HepG2 (cell line): ENCODE results near the gene CCDC9B. TPM values are rescaled to one million over a fixed set of nuclear protein-coding genes. Genes with fewer than 3 reads are reported as not detected.

Source experiments
- CBX2 ChIP-seq, 2 experiments: fragments of 200-600 bp in 1 of 2; sonication (generic); formaldehyde crosslinking in 1 of 2; IDR thresholded peaks; 2 replicates each; pipeline versions ENCODE4 v1.7.0 to v1.8.1; 2018 to 2022; ENCODE audit warnings: low read depth in 2 of 2, low read length in 1 of 2, mild to moderate bottlenecking in 1 of 2, missing genetic modification reagents in 1 of 2
- CEBPB ChIP-seq: IDR thresholded peaks from 2 replicates; pipeline ENCODE4 v1.6.1; 2011; ENCODE audit warnings: low read depth, low read length, improper control_type of control experiment, borderline replicate concordance
- HMG20B ChIP-seq: conservative IDR thresholded peaks from 2 replicates; pipeline ENCODE4 v1.6.1; 2016; ENCODE audit warnings: missing genetic modification reagents, missing compliant biosample characterization
- ISX ChIP-seq: sonication (generic); formaldehyde crosslinking; conservative IDR thresholded peaks from 2 replicates; pipeline ENCODE4 v1.5.0; 2020; ENCODE audit warnings: missing genetic modification reagents
- MTA1 ChIP-seq: sonication (generic); formaldehyde crosslinking; IDR thresholded peaks from 2 replicates; pipeline ENCODE4 v1.4.0; 2020; ENCODE audit warnings: missing genetic modification reagents, mild to moderate bottlenecking, borderline replicate concordance
- PCBP1 ChIP-seq: fragments of 200-400 bp; formaldehyde crosslinking; IDR thresholded peaks from 2 replicates; pipeline ENCODE4 v1.6.1; 2017; ENCODE audit warnings: mild to moderate bottlenecking, low read depth, low read length, borderline replicate concordance
- SETDB1 ChIP-seq: sonication (generic); formaldehyde crosslinking; IDR thresholded peaks from 2 replicates; pipeline ENCODE4 v1.5.1; 2020; ENCODE audit warnings: missing genetic modification reagents, mild to moderate bottlenecking, borderline replicate concordance
- SIN3A ChIP-seq: IDR thresholded peaks from 2 replicates; pipeline ENCODE4 v1.6.1; 2011; ENCODE audit warnings: low read depth, mild to moderate bottlenecking, control low read depth, low read length, borderline replicate concordance
- TCF12 ChIP-seq, 2 experiments: fragments of 450-650 bp in 1 of 2; sonication (generic) in 1 of 2; formaldehyde crosslinking in 1 of 2; IDR thresholded peaks; 2 replicates each; pipeline versions ENCODE4 v1.6.1 to v1.8.0; 2017 to 2022; ENCODE audit warnings: antibody characterized with exemption in 1 of 2, mild to moderate bottlenecking in 1 of 2, missing genetic modification reagents in 1 of 2, moderate library complexity in 1 of 2
- polyA plus RNA-seq, 8 experiments: library from polyadenylated mRNA; depleted of rRNA in 3 of 8; stranded (reverse) in 7 of 8; unstranded in 1 of 8; fragments of >200 nt; fragmentation: Illumina TruSeq in 4 of 8; extraction: Trizol in 4 of 8; gene quantifications; 2 replicates each; pipeline versions ENCODE4 v1.2.1 to v1.2.3, GENCODE V29; 2011 to 2016; ENCODE audit warnings: low read depth in 4 of 8, missing spikeins in 1 of 8, mixed read lengths in 1 of 8; ENCODE audit not compliant: insufficient read depth in 1 of 8
- total RNA-seq, 5 experiments: library from RNA; depleted of rRNA; stranded (reverse); fragments of >200 nt; fragmentation: Illumina TruSeq; extraction: Trizol; gene quantifications; 2 replicates each; pipeline ENCODE4 v1.2.3, GENCODE V29; 2016; ENCODE audit warnings: low read depth in 1 of 5
- TF ChIP-seq, protein P1 (sequence below): sonication (generic); formaldehyde crosslinking; IDR thresholded peaks from 2 replicates; pipeline ENCODE4 v1.4.0; 2020; ENCODE audit warnings: mild to moderate bottlenecking, missing genetic modification reagents
- TF ChIP-seq, protein P2 (sequence below): sonication (generic); formaldehyde crosslinking; IDR thresholded peaks from 2 replicates; pipeline ENCODE4 v1.5.1; 2020; ENCODE audit warnings: missing genetic modification reagents, mild to moderate bottlenecking, borderline replicate concordance
- TF ChIP-seq, protein P3 (sequence below): IDR thresholded peaks from 2 replicates; pipeline ENCODE4 v1.6.1; 2016; ENCODE audit warnings: low read depth, missing genetic modification reagents, missing compliant biosample characterization
- TF ChIP-seq, protein P4 (sequence below): sonication (generic); formaldehyde crosslinking; IDR thresholded peaks from 2 replicates; pipeline ENCODE4 v1.4.0; 2020; ENCODE audit warnings: missing genetic modification reagents
- TF ChIP-seq, protein P5 (sequence below): sonication (generic); formaldehyde crosslinking; IDR thresholded peaks from 2 replicates; pipeline ENCODE4 v1.9.0; 2021; ENCODE audit warnings: missing genetic modification reagents, mild to moderate bottlenecking, borderline replicate concordance
- TF ChIP-seq, protein P6 (sequence below): sonication (generic); formaldehyde crosslinking; IDR thresholded peaks from 2 replicates; pipeline ENCODE4 v1.8.1; 2023; ENCODE audit warnings: mild to moderate bottlenecking, moderate library complexity, missing genetic modification reagents

Gene CCDC9B
- total and polyA plus RNA-seq, 2 of the 13 experiments (the other 11 are each of a cell fraction or from before 2014, with no cell fraction given): 0.98 to 1.6 TPM

DNA sequence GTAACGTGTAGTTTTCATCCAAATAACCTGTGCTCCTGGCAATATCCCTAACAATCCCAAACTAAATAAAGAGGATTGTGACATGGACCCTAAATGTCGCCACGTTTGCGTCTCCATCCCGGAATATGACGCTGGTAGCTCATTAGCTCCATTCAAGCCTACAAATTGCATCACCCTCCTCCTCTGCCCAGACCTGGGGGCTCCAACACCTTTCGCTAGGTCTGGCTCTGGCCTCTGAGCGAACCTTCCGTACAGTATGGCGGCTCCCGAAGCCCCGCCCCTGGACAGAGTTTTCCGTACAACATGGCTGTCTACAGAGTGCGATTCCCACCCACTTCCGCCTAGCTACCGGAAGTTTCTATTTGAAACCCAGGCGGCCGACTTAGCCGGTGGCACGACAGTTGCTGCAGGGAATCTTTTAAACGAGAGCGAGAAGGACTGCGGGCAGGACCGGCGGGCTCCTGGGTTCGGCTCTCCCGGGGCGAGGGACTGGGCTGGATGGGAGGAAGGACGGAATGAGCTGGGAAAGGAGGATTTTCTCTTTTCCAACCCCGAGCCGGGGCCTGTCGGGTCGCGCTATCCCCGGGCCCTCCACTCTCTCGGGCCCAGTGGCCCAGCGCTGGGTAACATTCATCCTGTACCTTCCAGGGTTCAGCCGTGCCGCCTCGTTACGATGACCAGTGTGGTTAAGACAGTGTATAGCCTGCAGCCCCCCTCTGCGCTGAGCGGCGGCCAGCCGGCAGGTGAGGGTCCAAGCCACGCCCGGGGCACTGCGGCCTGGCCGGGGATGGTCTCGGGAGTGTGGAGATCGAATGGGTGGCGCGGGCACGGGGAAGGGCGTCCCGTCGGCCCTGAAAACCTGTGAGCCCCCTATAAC is 42.1 kb upstream of the CCDC9B start, which contains the start of gene KNSTRN (continued):
- TF ChIP-seq, protein P1, sequence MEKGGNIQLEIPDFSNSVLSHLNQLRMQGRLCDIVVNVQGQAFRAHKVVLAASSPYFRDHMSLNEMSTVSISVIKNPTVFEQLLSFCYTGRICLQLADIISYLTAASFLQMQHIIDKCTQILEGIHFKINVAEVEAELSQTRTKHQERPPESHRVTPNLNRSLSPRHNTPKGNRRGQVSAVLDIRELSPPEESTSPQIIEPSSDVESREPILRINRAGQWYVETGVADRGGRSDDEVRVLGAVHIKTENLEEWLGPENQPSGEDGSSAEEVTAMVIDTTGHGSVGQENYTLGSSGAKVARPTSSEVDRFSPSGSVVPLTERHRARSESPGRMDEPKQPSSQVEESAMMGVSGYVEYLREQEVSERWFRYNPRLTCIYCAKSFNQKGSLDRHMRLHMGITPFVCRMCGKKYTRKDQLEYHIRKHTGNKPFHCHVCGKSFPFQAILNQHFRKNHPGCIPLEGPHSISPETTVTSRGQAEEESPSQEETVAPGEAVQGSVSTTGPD (CRISPR knock-in tag): 0 out of 2 replicates have a peak, but pooled peaks have one; percentile 28
- TF ChIP-seq HMG20B (CRISPR knock-in tag) (no peak), CBX2 (IDR thresholded peaks at IDR 0.05; ENCODE audit: low read depth, low read length) (no peak), CBX2 (CRISPR knock-in tag; IDR thresholded peaks at IDR 0.05; ENCODE audit: low read depth) (no peak), PCBP1 (no peak), MTA1 (CRISPR knock-in tag) (0 out of 2 replicates have a peak, but pooled peaks have one; percentile 43), SIN3A (peak; percentile 88; the same call in 1 of the 2 replicates), SETDB1 (CRISPR knock-in tag) (no peak), ISX (CRISPR knock-in tag) (no peak; the same call in 1 of the 2 replicates), TCF12 (IDR thresholded peaks at IDR 0.05) (no peak), TCF12 (CRISPR knock-in tag; IDR thresholded peaks at IDR 0.05) (no peak), CEBPB (peak; percentile 71)
- TF ChIP-seq, protein P2, sequence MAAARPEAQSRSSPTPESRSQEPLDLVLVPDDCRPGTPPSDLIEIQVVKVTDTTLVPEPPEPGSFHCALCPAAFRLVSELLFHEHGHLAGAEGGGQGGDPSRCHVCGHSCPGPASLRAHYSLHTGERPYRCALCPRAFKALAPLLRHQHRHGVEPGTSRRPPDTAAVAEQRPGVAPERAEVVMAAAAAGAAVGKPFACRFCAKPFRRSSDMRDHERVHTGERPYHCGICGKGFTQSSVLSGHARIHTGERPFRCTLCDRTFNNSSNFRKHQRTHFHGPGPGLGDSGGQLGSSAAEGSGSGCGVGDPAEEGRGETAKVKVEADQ: no peak
- TF ChIP-seq, protein P3, sequence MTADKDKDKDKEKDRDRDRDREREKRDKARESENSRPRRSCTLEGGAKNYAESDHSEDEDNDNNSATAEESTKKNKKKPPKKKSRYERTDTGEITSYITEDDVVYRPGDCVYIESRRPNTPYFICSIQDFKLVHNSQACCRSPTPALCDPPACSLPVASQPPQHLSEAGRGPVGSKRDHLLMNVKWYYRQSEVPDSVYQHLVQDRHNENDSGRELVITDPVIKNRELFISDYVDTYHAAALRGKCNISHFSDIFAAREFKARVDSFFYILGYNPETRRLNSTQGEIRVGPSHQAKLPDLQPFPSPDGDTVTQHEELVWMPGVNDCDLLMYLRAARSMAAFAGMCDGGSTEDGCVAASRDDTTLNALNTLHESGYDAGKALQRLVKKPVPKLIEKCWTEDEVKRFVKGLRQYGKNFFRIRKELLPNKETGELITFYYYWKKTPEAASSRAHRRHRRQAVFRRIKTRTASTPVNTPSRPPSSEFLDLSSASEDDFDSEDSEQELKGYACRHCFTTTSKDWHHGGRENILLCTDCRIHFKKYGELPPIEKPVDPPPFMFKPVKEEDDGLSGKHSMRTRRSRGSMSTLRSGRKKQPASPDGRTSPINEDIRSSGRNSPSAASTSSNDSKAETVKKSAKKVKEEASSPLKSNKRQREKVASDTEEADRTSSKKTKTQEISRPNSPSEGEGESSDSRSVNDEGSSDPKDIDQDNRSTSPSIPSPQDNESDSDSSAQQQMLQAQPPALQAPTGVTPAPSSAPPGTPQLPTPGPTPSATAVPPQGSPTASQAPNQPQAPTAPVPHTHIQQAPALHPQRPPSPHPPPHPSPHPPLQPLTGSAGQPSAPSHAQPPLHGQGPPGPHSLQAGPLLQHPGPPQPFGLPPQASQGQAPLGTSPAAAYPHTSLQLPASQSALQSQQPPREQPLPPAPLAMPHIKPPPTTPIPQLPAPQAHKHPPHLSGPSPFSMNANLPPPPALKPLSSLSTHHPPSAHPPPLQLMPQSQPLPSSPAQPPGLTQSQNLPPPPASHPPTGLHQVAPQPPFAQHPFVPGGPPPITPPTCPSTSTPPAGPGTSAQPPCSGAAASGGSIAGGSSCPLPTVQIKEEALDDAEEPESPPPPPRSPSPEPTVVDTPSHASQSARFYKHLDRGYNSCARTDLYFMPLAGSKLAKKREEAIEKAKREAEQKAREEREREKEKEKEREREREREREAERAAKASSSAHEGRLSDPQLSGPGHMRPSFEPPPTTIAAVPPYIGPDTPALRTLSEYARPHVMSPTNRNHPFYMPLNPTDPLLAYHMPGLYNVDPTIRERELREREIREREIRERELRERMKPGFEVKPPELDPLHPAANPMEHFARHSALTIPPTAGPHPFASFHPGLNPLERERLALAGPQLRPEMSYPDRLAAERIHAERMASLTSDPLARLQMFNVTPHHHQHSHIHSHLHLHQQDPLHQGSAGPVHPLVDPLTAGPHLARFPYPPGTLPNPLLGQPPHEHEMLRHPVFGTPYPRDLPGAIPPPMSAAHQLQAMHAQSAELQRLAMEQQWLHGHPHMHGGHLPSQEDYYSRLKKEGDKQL (CRISPR knock-in tag): no peak
- TF ChIP-seq, protein P4, sequence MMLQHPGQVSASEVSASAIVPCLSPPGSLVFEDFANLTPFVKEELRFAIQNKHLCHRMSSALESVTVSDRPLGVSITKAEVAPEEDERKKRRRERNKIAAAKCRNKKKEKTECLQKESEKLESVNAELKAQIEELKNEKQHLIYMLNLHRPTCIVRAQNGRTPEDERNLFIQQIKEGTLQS (CRISPR knock-in tag): peak; percentile 49; the same call in 1 of the 2 replicates
- TF ChIP-seq, protein P5, sequence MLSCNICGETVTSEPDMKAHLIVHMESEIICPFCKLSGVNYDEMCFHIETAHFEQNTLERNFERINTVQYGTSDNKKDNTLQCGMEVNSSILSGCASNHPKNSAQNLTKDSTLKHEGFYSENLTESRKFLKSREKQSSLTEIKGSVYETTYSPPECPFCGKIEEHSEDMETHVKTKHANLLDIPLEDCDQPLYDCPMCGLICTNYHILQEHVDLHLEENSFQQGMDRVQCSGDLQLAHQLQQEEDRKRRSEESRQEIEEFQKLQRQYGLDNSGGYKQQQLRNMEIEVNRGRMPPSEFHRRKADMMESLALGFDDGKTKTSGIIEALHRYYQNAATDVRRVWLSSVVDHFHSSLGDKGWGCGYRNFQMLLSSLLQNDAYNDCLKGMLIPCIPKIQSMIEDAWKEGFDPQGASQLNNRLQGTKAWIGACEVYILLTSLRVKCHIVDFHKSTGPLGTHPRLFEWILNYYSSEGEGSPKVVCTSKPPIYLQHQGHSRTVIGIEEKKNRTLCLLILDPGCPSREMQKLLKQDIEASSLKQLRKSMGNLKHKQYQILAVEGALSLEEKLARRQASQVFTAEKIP (CRISPR knock-in tag): no peak
- TF ChIP-seq, protein P6, sequence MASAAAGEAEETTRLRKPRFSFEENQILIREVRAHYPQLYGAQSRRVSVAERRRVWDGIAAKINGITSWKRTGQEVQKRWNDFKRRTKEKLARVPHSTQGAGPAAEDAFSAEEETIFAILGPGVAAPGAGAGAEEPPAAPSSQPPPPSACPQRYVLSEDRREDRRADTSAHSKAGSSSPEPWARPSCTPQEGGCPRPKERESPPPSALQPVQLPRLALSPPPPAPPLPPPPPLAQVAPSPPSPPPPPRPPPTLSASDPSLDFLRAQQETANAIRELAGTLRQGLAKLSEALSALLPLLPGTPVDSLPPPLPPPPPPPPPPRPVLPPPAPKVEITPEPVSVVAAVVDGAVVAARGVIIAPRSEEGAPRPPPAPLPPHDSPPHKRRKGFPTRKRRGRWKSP: peak; percentile 76; the same call in 1 of the 2 replicates
